Activated naive CD8-positive, alpha-beta T cell treated with anti-CD3 and anti-CD28 coated beads, Interleukin-2, amount 10 ng/mL, durations not matched to agents 7 days and 5 days (primary cell): ENCODE measurements around the gene TBX19. TPM values are rescaled to one million over a fixed set of nuclear protein-coding genes. Genes with fewer than 3 reads are reported as not detected.
"Not testable (repeated sequence)": the region's sequence is repeated elsewhere in the genome, so short reads cannot be mapped to it uniquely, and the experiment has no call there.

Experiments
- ATAC-seq: fragments of 150-1000 bp; cut with Tn5 transposase; one replicate; pipeline ENCODE4 v1.10.0; 2021; ENCODE audit warnings: low read depth, moderate library complexity
- POLR2A ChIA-PET: fragments of 350-600 bp; sonication (Branson Sonifier 250); formaldehyde crosslinking; loops from one replicate; lab custom pipeline; 2021; ENCODE audit warnings: antibody characterized with exemption; lab: Charles Lee
- DNase-seq: peaks from one replicate; pipeline ENCODE4 v3.0.0; 2021
- H3K27ac Mint-ChIP-seq: one replicate; pipeline ENCODE4 v1.8.0; 2022; ENCODE audit warnings: mild to moderate bottlenecking, mixed read lengths
- H3K27me3 Mint-ChIP-seq: one replicate; pipeline ENCODE4 v1.8.0; 2022; ENCODE audit warnings: mild to moderate bottlenecking, moderate library complexity, mixed read lengths
- H3K36me3 Mint-ChIP-seq: one replicate; pipeline ENCODE4 v1.8.0; 2021; ENCODE audit warnings: mild to moderate bottlenecking, mixed read lengths
- H3K4me1 Mint-ChIP-seq: one replicate; pipeline ENCODE4 v1.8.0; 2021; ENCODE audit warnings: mixed read lengths
- H3K4me3 Mint-ChIP-seq: one replicate; pipeline ENCODE4 v1.8.0; 2022; ENCODE audit warnings: mild to moderate bottlenecking, moderate library complexity, mixed read lengths
- H3K9me3 Mint-ChIP-seq: one replicate; pipeline ENCODE4 v1.8.0; 2021; ENCODE audit warnings: mixed read lengths
- total RNA-seq, 2 experiments: library from RNA; stranded (reverse); gene quantifications; one replicate each; pipeline ENCODE4 v1.2.3, GENCODE V29; 2021

Gene TBX19
- total RNA-seq, 2 experiments from 2014 or later, result 2.6 to 3.2 TPM

DNA sequence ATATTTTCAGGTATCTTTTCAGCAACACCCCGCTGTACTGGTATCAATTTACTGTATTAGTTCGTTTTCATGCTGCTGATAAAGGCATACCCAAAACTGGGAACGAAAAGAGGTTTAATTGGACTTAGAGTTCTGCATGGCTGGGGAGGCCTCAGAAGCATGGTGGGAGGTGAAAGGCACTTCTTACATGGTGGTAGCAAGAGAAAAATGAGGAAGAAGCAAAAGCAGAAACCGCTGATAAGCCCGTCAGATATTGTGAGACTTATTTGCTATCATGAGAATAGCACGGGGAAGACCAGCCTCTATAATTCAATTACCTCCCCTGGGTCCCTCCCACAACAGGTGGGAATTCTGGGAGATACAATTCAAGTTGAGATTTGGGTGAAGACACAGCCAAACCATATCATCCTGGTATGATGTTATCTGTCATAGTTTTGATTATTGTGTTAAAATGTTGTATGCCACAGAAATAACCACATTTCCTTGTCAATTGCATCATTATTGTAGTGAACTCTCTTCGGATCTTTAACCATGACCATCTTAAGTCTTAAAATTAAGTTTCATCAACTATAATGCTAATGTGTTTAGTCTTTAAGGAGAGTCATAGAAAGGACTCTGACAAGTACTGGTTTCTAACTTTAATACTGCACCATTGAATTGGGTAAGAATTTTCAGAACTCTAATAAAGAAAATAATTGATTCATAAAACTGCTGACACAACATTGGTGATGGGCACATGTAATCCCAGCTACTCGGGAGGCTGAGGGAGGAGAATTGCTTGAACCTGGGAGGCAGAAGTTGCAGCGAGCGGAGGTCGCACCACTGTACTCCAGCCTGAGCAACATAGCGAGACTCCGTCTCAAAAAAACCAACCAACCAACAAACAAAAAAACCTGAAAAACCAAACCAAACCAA is 58.2 kb downstream of the TBX19 start:
- no peak overlapping the region for H3K4me3 Mint-ChIP-seq
- H3K27me3 Mint-ChIP-seq, result peaks cover 2% of the 10 kb centered on the region
- peaks cover 2% of the 10 kb centered on the region for H3K9me3 Mint-ChIP-seq
- DNase-seq (no peak), ATAC-seq (no peak)
- peaks cover 36% of the 10 kb centered on the region for H3K4me1 Mint-ChIP-seq
- no peak overlapping the region for H3K27ac Mint-ChIP-seq
- POLR2A ChIA-PET, result no interaction called here
- H3K36me3 Mint-ChIP-seq, result peaks cover 10% of the 10 kb centered on the region

DNA sequence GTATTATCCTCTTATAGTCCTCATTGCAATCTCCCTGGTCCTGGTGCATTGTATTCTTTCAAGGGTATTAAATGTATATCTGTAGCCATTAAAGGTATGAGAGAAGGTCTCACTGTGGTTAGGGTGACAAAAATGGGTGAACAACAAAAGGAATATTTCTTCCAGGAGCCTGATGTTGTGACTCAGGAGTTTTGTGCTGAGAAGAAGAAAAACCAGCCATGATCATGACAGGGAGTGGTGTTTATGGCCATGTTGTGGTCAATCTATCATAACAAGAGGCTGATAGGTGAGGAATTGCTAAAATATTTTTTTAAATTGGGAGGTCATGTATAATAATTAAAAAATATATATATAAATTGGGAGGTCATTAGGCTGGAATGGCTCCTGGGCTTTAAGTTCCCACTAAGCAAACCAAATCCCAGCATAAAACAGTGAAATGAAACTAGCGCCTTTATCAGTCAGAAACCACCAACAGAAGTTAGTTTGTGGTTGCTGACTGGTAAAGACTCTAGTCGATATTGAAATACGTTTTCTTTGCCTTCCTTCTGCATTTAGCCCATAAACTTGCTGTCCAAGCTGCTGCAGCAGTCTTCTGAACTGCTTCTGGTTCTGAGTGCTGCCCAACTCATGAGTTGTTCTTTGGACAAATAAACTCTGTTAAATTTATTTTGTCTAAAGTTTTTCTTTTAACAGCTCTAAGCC is 60.3 kb downstream of the TBX19 start:
- POLR2A ChIA-PET, result interaction anchor here (0.9 kb wide), 1 partner anchor 115 kb away, joined by 3 read pairs; the partner anchor contains the start of gene SFT2D2
- peaks cover 37% of the 10 kb centered on the region for H3K4me1 Mint-ChIP-seq
- H3K9me3 Mint-ChIP-seq, result peaks cover 2% of the 10 kb centered on the region
- H3K4me3 Mint-ChIP-seq, result no peak overlapping the region
- no peaks in the 10 kb centered on the region for H3K27me3 Mint-ChIP-seq
- DNase-seq (no peak), ATAC-seq (no peak)
- H3K27ac Mint-ChIP-seq, result peak overlapping the region; percentile 61
- H3K36me3 Mint-ChIP-seq, result peaks cover 8% of the 10 kb centered on the region

DNA sequence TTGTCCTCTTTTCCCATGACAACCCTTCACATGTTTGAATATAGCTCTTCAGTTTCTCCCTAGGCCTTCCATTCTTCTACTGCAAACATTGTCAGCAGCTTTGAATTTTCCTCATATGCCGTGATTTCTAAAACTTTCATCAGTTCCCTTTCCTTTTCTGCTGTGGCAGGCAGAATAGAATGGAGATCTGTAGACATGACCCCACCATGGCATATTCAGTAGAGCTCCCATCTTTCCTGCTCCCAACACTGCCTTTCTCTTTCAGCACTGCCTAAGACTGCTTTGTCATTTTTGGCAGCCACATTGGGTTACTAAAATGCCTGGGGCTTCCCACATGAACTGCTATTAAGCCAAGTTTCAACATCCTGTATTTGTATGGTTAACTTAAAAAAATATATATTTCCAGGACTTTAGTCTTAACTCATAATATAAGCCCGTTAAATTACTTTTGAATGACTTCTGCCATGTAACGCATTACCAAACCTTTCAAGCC is 60.9 kb downstream of the TBX19 start:
- peak overlapping the region; percentile 7 for H3K27ac Mint-ChIP-seq
- peaks cover 2% of the 10 kb centered on the region for H3K9me3 Mint-ChIP-seq
- DNase-seq (no peak), ATAC-seq (no peak)
- no peaks in the 10 kb centered on the region for H3K27me3 Mint-ChIP-seq
- peaks cover 37% of the 10 kb centered on the region for H3K4me1 Mint-ChIP-seq
- H3K4me3 Mint-ChIP-seq, result no peak overlapping the region
- POLR2A ChIA-PET, result interaction anchor here (0.9 kb wide), 1 partner anchor 116 kb away, joined by 3 read pairs; the partner anchor contains the start of gene SFT2D2
- H3K36me3 Mint-ChIP-seq, result peaks cover 8% of the 10 kb centered on the region

DNA sequence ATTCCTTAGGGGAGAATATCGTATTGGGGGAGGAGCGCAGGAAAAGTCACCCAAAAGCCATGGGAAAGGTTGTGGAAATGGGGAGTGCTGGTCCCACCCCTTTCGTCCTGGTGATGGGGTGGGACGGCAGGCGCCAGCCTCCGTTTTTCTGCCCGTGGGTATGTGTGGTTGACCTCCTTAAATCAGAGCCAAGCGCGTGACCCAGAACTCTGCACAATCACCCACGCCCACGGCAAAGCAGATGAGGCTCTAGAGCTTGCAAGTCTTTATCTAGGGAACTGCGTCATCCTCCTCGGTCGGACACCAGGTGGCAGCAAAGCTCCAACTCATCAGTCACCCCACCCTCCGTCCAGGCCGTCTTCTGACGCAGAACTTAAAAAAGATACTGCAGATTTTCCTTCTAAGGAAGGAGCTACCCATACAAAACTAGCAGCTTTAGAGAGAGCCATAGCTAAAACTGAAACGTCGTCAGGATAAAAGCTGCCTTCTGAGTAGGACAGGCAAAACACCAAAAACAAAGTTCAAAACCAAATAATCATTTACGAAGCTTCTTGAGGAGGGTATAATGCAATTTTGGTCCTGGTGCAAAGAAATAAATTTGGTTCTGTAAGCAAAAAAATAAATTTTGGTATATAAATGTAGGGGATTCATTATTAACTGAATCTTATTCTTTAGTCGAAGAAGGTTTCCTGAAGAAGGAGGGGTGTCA is 62.0 kb downstream of the TBX19 start:
- Mint-ChIP-seq H3K36me3 (peaks cover 10% of the 10 kb centered on the region), H3K4me1 (peaks cover 43% of the 10 kb centered on the region), H3K9me3 (peaks cover 2% of the 10 kb centered on the region), H3K27ac (peak overlapping the region; percentile 69), H3K27me3 (no peaks in the 10 kb centered on the region), H3K4me3 (peak overlapping the region; percentile 7)
- DNase-seq, result peak; percentile 86
- POLR2A ChIA-PET, result interaction anchor here (0.6 to 1.6 kb wide), 8 partner anchors 20 to 407 kb away, joined by 3 to 7 read pairs (median 3); no protein-coding TSS in a partner anchor
- peak; percentile 95 for ATAC-seq

DNA sequence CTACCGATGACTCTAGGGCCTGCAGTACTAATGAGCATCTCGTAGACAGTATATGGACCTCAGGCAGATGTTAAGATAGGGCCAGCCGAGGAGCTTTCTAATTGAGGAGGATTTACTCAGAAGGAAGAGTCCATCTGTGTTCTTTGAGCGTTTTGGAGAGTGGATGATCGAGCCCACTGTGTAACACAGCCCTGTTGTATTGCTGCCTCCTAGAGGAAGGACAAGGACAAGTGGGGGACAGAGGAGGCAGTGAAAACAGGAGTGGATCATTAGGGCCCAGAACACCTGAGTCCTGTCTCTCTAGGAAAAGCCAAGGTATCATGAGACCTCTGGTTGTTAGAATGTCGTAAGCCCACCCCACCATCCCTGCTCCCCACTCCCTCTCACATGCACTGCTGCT is 62.9 kb downstream of the TBX19 start:
- peaks cover 46% of the 10 kb centered on the region for H3K4me1 Mint-ChIP-seq
- ATAC-seq (no peak), DNase-seq (no peak)
- no peak overlapping the region for H3K4me3 Mint-ChIP-seq
- peaks cover 9% of the 10 kb centered on the region for H3K36me3 Mint-ChIP-seq
- peaks cover 2% of the 10 kb centered on the region for H3K9me3 Mint-ChIP-seq
- POLR2A ChIA-PET, result interaction anchor here (0.9 to 1.4 kb wide), 3 partner anchors 19 to 127 kb away, joined by 3 to 7 read pairs (median 4); no protein-coding TSS in a partner anchor
- peak overlapping the region; percentile 44 for H3K27ac Mint-ChIP-seq
- H3K27me3 Mint-ChIP-seq, result no peaks in the 10 kb centered on the region

DNA sequence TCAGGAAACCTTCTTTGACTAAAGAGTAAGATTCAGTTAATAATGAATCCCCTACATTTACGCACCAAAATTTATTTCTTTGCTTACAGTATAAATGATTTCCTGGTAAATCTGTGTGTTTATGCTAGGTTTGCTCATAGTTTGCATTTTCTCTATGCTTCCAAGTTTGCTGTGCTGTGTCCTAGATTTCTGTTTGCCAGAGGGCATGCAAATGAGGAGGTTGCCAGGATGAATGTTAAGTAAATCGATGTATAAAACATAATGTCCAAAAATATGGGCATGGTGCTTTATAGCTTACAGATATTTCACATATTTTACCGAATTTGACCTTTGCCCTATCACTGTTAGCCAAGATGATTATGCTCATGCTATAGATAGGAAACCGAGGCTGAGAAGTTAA is 63.8 kb downstream of the TBX19 start:
- POLR2A ChIA-PET, result no interaction called here

DNA sequence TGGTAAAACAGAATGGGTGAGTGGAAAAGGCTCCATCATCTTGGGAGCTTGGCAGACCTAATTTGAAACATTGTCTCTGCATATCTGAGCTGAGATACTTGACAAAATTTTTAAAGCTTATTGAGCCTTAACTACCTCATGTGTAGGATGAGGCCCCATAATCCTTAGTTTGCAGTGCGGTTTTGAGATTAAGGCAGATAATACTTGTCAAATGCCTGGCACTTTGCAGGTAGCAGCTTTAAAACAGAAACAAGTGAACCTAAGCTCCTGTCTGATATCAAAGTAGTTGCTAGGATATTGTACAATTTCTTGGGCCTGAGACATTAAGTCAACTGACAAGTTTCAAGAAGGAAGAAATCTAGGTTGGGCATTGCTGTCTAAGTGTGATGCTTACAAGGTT is 65.3 kb downstream of the TBX19 start:
- POLR2A ChIA-PET, result interaction anchor here (0.7 kb wide), 1 partner anchor 1549 kb away, joined by 5 read pairs; no protein-coding TSS in a partner anchor
- H3K27me3 Mint-ChIP-seq, result no peaks in the 10 kb centered on the region
- H3K36me3 Mint-ChIP-seq, result peaks cover 6% of the 10 kb centered on the region
- H3K9me3 Mint-ChIP-seq, result no peaks in the 10 kb centered on the region
- peaks cover 38% of the 10 kb centered on the region for H3K4me1 Mint-ChIP-seq
- ATAC-seq, result no peak
- H3K4me3 Mint-ChIP-seq, result no peak overlapping the region
- H3K27ac Mint-ChIP-seq, result no peak overlapping the region
- DNase-seq, result no peak

More for the DNA sequence above, 63.8 kb downstream of the TBX19 start:
- H3K4me3 Mint-ChIP-seq, result no peak overlapping the region
- no peaks in the 10 kb centered on the region for H3K27me3 Mint-ChIP-seq
- H3K27ac Mint-ChIP-seq, result no peak overlapping the region
- DNase-seq, result no peak
- H3K4me1 Mint-ChIP-seq, result peaks cover 41% of the 10 kb centered on the region
- no peak for ATAC-seq
- peaks cover 9% of the 10 kb centered on the region for H3K36me3 Mint-ChIP-seq
- H3K9me3 Mint-ChIP-seq, result peaks cover 2% of the 10 kb centered on the region

DNA sequence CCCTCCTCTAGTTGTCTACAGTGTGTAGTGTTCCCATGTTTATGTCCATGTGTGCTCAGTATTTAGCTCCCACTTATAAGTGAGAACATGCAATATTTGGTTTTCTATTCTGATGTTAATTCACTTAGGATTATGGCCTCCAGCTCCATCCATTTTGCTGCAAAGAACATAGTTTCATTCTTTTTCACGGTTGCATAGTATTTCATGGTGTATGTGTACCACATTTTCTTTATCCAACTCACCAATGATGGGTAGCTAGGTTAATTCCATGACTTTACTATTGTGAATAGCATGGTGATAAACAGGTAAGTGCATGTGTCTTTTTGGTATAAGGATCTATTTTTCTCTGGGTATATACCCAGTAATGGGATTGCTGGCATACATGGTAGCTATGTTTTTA is 67.0 kb downstream of the TBX19 start:
- H3K36me3 Mint-ChIP-seq, result peaks cover 6% of the 10 kb centered on the region
- ATAC-seq (no peak), DNase-seq (no peak)
- peak overlapping the region; percentile 81 for H3K4me3 Mint-ChIP-seq
- no peaks in the 10 kb centered on the region for H3K9me3 Mint-ChIP-seq
- POLR2A ChIA-PET, result interaction anchor here (1.4 kb wide), 1 partner anchor 92 kb away, joined by 4 read pairs; no protein-coding TSS in a partner anchor
- H3K4me1 Mint-ChIP-seq, result peaks cover 25% of the 10 kb centered on the region
- H3K27ac Mint-ChIP-seq, result peak overlapping the region; percentile 86
- no peaks in the 10 kb centered on the region for H3K27me3 Mint-ChIP-seq

DNA sequence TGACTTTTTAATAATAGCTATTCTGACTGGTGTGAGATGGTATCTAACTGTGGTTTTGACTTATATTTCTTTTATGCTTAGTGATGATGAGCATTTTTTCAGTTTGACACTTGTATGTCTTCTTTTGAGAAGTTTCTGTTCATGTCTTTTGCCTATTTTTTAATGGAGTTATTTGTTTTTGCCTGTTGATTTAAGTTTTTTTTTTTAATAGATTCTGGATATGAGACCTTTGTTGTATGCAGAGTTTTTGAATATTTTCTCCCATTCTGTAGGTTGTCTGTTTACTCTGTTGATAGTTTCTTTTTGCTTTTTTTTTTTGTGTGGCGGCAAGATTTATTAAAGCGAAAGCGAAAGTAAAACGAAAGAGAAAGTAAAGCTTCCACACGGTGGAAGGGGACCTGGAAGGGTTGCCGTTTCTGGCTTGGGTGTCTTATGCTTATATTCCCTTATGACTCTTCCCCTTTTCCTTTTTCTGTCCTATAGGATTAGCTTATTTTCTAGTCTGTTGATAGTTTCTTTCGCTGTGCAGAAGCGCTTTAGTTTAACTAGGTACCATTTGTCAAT is 67.6 kb downstream of the TBX19 start:
- Mint-ChIP-seq H3K27ac (peak overlapping the region; percentile 86), H3K4me1 (peaks cover 21% of the 10 kb centered on the region), H3K9me3 (no peaks in the 10 kb centered on the region), H3K36me3 (peaks cover 6% of the 10 kb centered on the region), H3K4me3 (peak overlapping the region; percentile 81), H3K27me3 (no peaks in the 10 kb centered on the region)
- ATAC-seq, result peak; percentile 52
- POLR2A ChIA-PET, result interaction anchor here (0.7 to 1.4 kb wide), 4 partner anchors 74 to 234 kb away, joined by 3 to 4 read pairs (median 3); no protein-coding TSS in a partner anchor
- DNase-seq, result no peak

DNA sequence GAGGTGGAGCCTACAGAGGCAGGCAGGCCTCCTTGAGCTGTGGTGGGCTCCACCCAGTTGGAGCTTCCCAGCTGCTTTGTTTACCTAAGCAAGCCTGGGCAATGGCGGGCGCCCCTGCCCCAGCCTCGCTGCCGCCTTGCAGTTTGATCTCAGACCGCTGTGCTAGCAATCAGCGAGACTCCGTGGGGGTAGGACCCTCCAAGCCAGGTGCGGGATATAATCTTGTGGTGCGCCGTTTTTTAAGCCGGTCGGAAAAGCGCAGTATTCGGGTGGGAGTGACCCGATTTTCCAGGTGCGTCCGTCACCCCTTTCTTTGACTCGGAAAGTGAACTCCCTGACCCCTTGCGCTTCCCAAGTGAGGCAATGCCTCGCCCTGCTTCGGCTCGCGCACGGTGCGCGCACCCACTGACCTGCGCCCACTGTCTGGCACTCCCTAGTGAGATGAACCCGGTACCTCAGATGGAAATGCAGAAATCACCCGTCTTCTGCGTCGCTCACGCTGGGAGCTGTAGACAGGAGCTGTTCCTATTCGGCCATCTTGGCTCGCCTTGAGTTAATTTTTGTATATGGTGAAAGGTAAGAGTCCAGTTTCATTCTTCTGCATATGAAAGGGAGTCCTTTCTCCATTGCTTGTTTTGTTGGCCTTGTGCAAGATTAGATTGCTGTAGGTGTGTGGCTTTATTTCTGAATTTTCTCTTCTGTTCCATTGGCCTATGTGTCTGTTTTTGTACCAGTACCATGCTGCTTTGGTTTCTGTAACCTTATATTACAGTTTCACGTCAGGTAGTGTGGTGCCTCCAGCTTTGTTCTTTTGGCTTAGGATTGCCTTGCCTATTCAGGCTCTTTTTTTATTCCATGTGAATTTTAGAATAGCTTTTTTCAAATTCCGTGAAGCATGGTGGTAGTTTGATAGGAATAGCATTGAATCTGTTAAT is 73.9 kb downstream of the TBX19 start:
- DNase-seq, H3K4me3 Mint-ChIP-seq, H3K27ac Mint-ChIP-seq, POLR2A ChIA-PET, H3K36me3 Mint-ChIP-seq, H3K27me3 Mint-ChIP-seq, ATAC-seq, H3K4me1 Mint-ChIP-seq, H3K9me3 Mint-ChIP-seq: not testable (repeated sequence)

DNA sequence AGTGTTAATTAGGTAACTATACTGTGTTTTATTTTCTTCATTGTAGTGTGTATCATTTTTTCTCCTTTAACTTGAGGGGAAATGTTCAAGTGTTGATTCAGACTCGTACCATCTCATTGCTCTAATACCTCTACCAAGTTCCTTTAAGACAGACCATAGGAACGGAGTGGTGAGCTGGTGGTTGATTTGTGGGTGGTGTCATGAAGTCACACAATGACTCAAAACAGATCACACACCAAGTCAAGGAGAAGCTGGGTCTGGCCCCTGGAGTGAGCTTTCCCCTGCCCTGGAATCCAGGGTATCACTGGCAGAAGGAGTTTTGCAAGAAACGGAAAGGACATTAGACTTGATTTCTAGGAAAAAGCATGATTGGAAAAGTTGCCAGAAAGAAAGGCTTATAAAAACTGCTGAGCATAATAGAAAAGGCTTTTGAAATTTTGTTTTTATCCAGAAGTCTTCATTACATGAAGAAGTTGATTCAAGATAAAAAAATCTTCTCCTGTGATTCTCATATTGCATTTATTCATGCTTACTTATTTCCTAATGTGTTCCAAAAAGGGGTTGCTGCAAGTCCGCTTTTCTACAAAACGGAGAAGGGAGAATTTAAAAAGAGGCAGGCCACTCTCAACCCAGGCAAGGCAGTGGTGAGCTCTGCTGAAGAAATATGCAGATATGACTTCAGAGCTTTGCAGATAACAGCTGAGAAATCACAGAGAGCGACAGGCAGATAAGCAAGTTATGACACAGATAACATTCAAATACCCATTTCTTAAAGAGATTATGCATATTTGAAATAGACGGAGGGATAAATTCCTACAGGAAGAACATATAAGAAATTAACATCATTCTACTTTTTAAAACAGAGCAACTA is 79.7 kb downstream of the TBX19 start:
- H3K4me3 Mint-ChIP-seq, result no peak overlapping the region
- ATAC-seq (no peak), DNase-seq (no peak)
- POLR2A ChIA-PET, result no interaction called here
- peaks cover 15% of the 10 kb centered on the region for H3K27me3 Mint-ChIP-seq
- H3K36me3 Mint-ChIP-seq, result peaks cover 7% of the 10 kb centered on the region
- peaks cover 25% of the 10 kb centered on the region for H3K4me1 Mint-ChIP-seq
- H3K9me3 Mint-ChIP-seq, result peaks cover 1% of the 10 kb centered on the region
- no peak overlapping the region for H3K27ac Mint-ChIP-seq
